HG03039 (cell line): ENCODE measurements around the gene ERMARD.

Source experiments
- ATAC-seq: cut with Tn5 transposase; IDR thresholded peaks from one replicate; pipeline ENCODE4 v1.9.1; 2021; ENCODE audit warnings: mild to moderate bottlenecking, moderate library complexity; ENCODE audit not compliant: unreplicated experiment

The ERMARD gene

GRCh38 chr6:169751242-169752073, at the start of gene ERMARD, which contains the start of gene DYNLT2:
ERMARD (plus strand) TSS chr6:169751622; CDS start chr6:169751658, 36 bp downstream.
DYNLT2 (minus strand) TSS chr6:169751572; CDS start chr6:169751458, 114 bp downstream.
- peak; percentile 94 for ATAC-seq

- peak; percentile 91 for ATAC-seq
Measured at GRCh38 chr6:169701954-169702839, 49.2 kb upstream of the ERMARD start, which contains the start of the genes C6orf120 and WDR27. C6orf120 (plus strand) TSS chr6:169702126; CDS start chr6:169702460, 334 bp downstream. WDR27 (minus strand) TSS chr6:169702029; CDS start chr6:169689005, 13,024 bp downstream.

- ATAC-seq = peak; percentile 9
Measured at GRCh38 chr6:169702840-169703246, 48.6 kb upstream of the ERMARD start.

- ATAC-seq = no peak
Measured at GRCh38 chr6:169707772-169708171, 43.6 kb upstream of the ERMARD start.

- no peak for ATAC-seq
Measured at GRCh38 chr6:169709293-169709692, 42.1 kb upstream of the ERMARD start.

- ATAC-seq = no peak
Measured at GRCh38 chr6:169710009-169710408, 41.4 kb upstream of the ERMARD start.

GRCh38 chr6:169714178-169714577, 37.2 kb upstream of the ERMARD start:
- ATAC-seq = no peak

GRCh38 chr6:169714595-169714994, 36.8 kb upstream of the ERMARD start:
- no peak for ATAC-seq

GRCh38 chr6:169719117-169719516, 32.3 kb upstream of the ERMARD start:
- ATAC-seq = no peak

- no peak for ATAC-seq
Measured at GRCh38 chr6:169720207-169720855, 31.1 kb upstream of the ERMARD start.

GRCh38 chr6:169722362-169723199, 28.8 kb upstream of the ERMARD start:
- no peak for ATAC-seq

GRCh38 chr6:169723200-169723909, 28.1 kb upstream of the ERMARD start:
- peak; percentile 34 for ATAC-seq

- peak; percentile 47 for ATAC-seq
Measured at GRCh38 chr6:169723991-169724493, 27.4 kb upstream of the ERMARD start.

- ATAC-seq = peak; percentile 45
Measured at GRCh38 chr6:169724494-169725124, 26.8 kb upstream of the ERMARD start, which contains the start of gene PHF10. PHF10 (minus strand) TSS chr6:169724500; CDS start chr6:169723931, 569 bp downstream.

- ATAC-seq = peak; percentile 7
Measured at GRCh38 chr6:169725125-169726048, 26.0 kb upstream of the ERMARD start.

- ATAC-seq = no peak
Measured at GRCh38 chr6:169726049-169726400, 25.4 kb upstream of the ERMARD start.

- ATAC-seq = no peak
Measured at GRCh38 chr6:169726963-169727362, 24.5 kb upstream of the ERMARD start.
